ENCODE measurements around the gene TUFM.
A peak's percentile ranks its signal among the peaks of the same experiment; 100 is the strongest.

GRCh38 chr16:28823291-28823872 is 22.8 kb downstream of the TUFM start:
- TF ChIP-seq CTCF (IDR thresholded peaks at IDR 0.05) (no peak), POLR2AphosphoS5 (IDR thresholded peaks at IDR 0.05) (no peak), POLR2A (IDR thresholded peaks at IDR 0.05) (peak; percentile 6)
